Dedifferentiated amniotic fluid mesenchymal stem cell (primary cell): ENCODE data around the gene CLSTN2.
"Not testable (repeated sequence)": the region's sequence is repeated elsewhere in the genome, so short reads cannot be mapped to it uniquely, and the experiment has no call there.

ENCODE experiments used
- DNase-seq: peaks from one replicate; pipeline ENCODE4 v3.0.0-alpha.2; 2016; ENCODE audit errors: extremely low spot score

Gene CLSTN2

DNA sequence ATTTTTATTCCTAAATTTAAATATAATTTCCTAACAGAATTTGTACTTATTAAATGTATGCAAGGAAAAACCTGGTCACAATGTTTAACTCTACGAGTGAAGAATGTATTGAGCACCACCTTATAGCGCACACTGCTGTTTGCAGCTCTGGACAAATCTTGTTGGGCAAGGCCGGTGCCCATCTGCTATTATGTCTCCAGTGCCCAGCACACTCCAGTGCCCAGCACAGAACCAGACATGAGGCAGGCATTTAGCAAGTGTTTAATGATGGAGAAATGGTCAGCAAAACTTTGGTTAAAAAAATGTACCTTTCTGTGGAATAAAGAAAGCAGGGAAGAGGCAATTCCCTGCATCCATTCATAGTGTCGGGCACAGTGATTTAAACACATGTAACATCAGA, 488.2 kb downstream of the CLSTN2 start:
- no peak for DNase-seq

DNA sequence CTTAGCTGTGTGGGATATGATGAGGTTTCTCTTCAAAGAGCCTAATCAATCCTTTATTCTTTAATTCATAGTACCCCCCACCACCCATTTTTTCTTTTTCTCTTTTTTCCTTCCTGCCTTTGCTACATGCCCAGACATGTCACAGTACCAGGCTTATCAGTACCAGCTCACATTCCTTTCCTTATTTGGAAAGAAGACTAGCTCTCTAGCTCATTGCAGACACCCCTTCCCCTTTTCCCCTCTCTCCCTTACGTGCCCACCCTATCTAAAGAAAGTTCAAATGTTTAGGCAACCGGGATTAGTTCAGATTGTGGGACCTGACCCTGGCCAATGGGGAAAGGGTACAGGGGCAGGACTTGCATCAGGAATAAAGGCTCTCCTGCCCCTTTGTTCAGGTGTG, 488.6 kb downstream of the CLSTN2 start:
- DNase-seq, result not testable (repeated sequence)

DNA sequence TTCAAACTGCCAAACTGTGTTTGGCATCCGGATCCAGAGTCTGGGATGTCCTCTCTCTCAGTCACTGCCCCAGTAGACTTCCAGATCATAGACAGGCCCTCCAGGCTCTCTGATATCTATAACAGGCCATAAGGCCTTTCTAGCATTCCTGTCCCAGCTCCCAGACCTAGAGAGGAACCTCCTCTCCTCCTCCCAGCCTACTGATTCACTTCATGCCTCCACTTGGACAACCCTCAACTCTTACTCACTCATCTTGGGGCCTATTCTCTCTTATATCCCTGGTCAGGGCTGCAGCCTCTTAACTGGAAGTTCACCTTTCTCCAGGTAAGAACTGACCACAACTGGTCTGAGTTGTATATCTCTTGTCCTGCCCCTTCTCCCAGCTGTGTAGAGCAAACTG, 489.2 kb downstream of the CLSTN2 start:
- DNase-seq, result no peak

DNA sequence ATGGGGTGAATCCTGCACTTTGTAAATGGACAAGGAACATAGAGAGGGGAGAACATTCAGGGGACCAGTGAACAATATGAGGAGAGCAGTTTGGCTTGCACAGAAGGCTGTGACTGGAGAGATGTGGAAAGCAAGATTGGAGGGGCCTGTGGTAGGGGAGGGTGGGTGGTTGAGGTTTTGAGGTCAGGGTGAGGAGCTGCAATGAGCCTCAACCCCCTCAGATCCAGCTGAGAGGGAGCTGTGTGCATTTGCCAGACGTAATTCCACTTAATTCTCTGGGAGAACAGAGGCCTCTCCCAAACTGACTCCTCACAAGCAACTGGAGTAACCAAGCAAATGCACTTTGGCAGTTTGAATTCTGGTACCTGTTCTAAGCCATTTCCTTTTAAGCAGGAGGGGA, 489.7 kb downstream of the CLSTN2 start:
- DNase-seq, result no peak

DNA sequence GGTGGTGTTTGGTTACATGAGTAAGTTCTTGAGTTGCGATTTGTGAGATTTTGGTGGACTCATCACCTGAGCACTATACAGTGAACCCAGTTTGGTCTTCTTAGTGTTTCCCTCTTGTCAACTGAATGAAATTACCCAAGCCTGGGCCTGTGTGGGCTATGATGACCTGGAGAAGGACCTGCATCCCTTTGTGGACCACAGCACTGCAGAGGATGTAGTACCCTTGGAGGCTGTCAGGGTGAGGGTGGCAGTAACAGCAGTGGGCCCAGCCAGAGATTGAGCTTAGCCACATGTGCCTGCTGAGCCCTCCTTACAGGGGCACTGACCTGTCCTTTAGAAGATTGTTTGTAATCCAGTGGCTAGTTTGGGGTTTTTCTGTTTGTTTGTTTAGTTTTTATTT, 492.8 kb downstream of the CLSTN2 start:
- DNase-seq, result no peak

DNA sequence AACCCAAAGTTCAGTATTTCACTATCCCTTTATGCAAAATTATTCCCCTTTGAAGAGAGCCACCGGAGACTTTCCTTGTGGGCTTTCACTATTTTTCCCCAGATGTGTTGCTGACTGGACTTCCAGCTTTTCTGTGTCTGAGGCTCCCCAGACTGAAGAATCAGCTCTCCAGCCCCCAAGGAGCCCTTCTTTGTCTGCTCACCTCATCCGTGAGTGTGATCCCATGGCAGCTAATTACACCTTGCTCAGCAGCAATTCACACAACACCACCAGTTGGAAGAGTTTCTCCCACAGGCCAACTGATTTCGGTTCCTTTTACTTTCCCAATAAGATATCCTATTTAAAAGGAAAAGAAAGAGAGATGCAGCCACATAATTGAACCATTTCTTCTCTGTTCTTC, 493.4 kb downstream of the CLSTN2 start:
- DNase-seq, result no peak

DNA sequence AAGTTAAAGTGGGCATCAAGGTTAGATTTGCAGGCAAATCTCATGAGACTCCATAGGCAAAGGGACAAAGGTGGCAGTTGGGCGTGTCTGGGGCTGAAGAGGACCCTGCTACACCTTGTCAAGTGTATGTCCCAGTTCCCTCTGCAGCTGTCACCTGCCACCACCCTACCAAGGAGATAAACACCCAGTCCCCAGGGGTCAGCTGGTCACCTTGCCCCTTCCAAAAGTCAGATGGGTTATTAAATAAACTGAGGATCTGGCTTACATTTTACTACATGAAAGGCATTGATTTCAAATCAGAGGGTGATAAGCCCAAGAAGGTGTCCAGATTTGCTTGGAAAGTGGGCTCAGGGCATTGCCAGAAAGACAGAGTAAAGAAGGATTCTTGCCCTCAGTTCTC, 494.8 kb downstream of the CLSTN2 start:
- no peak for DNase-seq

DNA sequence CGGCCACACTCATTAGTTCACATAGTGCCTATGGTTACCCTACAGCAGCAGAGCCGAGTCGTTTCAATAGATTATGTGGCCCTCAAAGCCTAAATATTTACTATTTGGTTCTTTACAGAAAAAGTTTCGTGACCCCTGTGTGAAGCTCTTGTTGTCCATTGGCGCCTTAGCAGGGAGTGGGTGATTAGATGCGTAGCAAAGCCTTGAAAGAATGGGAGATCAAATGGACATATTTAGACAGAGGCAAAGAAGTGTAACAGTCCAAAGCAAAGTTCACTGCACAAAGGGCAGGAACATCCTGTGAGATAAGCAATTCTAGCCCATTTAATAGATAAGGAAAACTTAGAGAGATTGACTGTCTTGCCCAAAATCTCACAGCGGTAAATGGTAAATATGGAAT, 495.5 kb downstream of the CLSTN2 start:
- DNase-seq, result no peak

DNA sequence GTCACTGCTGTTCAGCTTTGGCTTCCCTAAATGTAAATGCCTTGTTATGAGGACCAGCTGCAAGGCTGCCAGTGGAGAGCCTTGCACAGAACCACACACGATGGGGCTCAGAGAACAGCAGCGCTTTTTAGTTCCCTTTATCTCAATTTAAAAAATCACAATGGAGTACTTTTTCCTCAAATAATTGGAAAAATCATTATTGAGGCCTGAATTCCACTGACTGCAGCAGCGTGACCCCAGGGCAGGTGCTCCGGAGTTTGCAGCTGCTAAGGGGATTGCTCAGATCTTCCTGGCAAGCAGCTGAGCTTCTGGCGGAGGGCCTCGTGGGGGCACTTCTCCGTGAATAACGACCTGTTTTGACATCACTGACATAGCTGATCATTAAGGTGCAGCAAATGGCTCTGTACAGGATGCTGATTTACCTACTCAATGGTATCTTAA, 497.3 kb downstream of the CLSTN2 start:
- DNase-seq, result no peak

DNA sequence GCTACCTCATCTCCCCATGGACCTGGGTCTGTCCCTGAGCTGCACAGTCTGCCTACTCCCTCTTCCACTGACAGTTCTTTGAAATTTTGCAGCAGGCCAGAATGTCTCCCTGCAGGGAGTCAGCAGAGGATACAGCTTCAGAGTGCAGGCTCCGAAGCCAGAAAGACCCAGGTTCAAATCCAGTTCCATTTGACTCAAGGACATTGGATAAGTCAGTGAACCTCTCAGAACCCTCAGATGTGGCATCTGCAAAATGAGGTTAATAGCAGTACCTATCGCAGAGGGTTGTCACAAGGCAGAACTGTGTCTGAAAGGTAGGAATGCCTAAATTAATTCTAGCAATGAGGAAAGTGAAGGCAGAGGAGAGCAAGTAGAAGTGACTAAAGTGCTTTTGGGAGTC, 498.4 kb downstream of the CLSTN2 start:
- DNase-seq, result no peak

DNA sequence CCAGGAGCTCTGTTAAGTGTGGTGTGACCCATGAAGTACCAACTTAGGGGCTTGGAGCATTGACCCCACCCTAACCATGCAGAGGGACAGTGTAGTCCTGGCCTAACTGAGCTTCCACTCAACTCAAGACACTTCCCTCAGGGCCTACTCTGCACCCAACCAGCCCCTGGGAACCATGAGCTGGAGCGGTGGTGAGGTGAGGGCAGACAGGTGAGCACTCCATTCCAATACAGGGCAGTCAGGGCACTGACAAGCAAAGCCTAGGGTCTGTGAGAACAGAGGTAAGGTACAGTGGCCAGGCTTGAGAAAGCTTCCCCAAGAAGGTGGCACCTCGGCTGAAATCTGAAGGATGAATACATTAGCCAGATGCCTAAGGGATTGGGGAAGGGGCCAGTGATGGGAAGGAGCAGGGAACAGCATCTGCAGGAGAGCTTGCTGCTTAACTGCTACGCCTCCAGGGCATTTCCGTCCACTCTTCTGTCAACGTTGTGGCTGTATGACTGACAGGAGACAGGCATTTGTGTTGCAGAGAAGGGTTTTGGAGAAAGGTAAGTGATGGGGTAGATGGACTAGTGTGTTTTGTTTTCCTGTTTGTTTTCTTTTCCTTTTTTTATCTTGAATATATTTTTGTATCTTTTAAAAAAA, 499.4 kb downstream of the CLSTN2 start:
- no peak for DNase-seq

DNA sequence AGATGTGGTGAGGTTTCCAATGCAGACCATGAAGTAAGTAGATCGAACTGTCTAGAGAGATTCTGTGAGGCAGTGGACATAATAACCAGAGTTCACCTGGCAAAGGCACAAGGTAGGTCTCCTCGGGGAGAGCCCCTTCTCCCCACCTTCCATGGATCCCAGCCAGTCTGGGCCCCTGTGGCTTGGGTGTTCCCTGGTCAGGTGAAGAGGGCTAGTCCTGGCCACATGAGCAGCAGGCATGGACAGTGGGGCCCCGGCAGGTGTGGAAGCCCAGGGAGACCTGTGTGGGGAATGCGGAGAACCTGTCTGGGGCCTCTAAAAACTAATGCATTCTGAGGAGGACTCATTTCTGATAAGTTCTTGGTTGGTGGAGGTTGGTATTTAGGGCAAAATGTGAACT, 501.4 kb downstream of the CLSTN2 start:
- no peak for DNase-seq

DNA sequence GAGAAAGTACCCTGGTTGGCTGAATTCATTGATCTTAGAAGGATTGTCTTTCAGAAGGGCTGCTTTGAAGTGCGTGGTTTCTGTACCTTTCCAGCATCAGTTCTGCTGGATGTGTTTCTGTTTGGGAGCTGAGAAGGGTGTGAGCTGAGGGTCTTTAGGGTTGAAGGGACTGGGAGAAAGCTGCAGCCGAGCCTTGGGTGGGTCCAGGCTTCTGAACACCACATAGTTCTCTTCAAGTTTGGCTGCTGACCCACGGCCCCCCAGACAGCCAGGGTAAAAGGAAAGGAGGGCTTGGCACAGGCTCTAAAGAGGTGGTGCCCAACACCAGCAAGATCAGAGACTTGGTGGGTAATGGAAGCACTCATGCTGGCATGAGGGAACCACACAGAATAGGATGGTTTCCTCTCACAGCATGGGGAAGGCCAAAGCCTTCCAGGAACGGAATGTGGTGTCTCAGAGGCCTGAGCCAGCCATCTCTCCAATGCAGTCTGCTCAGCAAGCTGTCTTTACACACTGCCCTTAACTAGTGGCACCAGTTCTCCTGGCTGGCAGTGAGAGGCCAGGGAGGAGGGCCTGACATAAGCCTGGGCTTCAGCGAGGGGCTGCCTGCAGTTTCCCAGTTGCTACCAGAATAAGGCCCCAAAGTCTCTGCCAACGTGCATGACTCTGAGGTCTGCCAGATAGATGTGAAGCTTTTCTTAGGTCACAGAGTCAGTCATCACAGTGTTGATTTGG, 503.9 kb downstream of the CLSTN2 start:
- DNase-seq, result no peak

DNA sequence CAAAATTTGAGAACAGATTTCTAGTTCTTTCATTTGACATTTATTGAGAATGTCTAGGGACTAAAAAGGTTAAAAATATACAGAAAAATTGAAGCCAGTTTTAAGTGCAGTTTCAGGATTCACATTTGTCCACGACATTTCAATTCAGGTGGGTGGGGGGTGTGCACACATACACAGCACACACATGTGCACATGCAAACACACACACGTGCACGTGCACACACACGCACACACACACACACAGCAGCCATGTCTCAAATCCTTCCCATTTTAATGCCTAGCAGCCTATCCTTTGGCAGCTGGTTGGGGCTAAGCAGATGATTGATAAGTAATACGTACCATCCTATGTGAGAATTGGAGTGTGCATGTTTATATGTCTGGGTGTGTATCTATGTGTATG, 504.5 kb downstream of the CLSTN2 start:
- DNase-seq, result no peak

DNA sequence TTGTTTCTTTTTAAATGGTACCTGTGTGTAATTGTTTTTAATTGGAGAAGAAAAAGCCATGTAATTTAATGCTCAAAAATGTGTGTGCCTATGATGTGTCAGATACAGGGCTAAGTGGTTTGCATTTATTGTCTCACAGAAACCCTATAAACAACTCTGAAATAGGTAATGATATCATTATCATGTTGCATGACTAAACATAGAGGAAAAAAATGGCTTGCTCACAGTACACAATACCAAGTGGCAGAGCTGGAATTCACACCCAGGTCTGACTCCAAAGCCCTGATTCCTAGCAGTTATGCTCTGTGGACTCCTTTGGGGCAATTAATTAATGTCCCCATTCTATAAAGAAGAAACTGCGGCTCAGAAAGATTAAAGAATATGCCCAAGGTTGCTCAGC, 505.5 kb downstream of the CLSTN2 start:
- DNase-seq, result no peak

DNA sequence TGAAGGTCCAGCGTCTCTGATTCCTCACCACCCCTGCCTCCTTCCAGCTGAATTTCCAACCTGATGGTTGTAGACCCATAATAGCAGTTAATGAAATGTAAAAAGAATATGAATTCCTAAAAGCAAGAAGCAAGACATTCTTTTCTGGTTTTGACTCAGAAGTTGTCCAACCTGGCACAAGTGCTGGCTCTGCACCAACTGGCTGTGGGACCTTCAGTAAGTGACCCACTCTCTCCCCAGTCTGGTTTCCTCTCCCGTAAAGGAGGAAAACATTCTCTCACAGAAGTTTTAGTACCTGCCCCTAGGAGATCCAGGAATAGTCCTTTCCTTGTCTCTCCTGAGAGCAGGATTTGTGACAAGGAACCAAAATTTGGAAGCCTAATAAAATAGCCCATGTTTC, 506.0 kb downstream of the CLSTN2 start:
- peak; percentile 53 for DNase-seq

DNA sequence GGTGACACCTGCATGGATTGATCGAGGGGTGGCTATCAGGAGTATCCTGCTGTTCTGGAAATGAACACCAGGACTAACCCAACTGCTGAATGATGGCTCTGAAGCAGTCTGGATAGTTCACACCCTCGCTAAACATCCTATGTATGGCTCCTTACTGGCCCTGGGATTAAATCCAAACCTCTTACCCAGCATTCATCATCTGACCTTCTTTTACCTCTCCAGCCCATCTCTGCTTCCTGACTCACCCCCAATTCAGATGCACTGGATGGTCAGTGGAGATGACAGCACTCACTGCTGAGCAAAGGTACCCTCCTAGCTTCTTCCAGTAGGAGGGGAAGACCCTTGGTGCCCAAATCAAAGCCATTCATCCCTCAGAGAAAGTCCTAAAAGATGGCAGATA, 507.6 kb downstream of the CLSTN2 start:
- no peak for DNase-seq

DNA sequence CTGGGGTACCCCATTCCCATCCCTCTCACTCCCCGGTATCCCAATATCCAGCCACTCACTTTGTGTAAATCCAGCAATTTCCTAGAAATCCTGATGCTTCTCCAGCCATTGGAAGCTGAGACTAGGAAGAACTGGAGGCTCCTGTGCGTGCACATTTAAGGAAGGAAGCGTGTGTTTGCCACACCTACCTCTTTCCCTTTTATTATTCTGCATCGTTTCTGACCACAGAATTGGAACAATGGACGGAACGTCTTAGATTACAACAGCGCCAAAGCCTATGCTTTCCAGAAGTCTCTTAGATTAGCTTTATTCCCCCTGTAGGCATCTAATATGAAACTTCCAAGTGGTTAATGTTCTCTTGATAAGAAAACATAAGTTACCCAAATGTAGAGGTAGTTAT, 508.1 kb downstream of the CLSTN2 start:
- DNase-seq, result no peak

DNA sequence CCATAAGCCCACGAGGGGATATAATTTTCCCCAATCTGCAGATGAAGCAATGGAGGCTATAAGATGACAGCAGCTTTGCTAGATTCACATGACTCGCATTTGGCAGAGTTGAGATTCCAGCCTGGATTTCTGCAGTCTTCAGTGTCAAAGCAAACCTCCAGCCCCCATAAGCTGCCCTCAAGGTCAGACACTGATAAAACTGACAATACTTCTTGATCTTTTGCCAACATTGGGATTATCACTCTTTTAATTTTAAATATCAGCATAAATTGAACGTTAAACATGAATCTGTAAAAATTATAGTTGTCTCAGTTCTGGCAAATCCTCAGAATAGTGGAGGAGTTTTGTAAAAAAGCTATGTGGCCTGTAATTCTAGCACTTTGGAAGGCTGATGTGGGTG, 508.8 kb downstream of the CLSTN2 start:
- no peak for DNase-seq

DNA sequence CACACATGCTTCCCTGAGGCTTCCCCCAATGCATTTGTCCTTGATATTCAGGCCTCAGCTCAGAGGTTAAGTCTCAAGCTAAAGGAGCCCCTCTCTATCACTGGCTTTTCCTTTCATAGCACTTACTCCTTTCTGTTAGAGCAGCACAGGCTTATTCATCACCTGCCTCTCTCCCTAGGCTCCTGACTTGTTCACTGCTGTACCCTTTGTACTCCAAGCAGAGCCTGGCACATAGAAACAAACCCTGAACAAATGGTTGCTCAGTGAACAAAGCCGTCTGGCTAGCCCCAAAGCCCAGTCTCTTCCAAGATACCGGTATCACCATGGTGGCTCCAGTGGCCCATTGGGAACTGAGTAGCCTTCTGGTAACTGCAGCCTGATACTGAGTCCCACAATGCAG, 511.7 kb downstream of the CLSTN2 start:
- DNase-seq, result no peak

DNA sequence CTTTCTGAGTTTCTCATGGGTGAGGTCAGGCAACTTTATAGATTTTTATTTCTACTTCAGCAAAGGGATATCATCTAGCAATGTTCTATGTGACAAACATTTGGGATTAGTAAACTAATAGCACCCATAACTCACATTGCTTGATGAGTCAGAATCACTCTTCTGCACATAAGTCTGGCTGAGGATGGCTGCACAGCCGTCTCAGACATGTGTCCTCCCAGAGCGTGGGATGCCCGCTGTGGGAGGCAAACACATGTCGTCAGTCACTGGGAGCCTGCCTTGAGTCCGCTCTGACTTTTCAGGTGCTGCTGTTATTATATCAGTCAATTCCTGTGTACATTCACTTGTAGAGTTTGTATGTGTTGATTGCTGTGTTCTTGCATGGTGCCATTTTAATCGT, 512.2 kb downstream of the CLSTN2 start:
- DNase-seq, result no peak

DNA sequence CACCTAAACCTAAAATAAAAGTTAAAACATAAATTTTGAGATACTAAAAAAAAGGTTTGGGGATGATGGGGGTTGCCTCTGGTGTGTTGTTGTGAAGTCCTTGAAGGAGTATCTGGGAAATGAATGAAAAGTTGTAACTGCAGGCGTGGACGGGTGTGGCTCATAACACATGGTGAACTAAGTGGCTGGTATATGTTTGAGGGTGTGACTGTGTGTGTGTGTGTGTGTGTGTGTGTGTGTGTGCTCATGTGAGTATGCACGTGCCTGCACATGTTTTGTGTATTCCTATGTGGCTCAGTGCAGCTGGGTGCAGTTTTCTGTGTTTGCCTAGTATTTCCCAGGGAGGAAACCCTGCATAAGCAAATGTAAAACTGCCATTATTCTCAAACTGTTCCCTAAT, 513.0 kb downstream of the CLSTN2 start:
- DNase-seq, result no peak

DNA sequence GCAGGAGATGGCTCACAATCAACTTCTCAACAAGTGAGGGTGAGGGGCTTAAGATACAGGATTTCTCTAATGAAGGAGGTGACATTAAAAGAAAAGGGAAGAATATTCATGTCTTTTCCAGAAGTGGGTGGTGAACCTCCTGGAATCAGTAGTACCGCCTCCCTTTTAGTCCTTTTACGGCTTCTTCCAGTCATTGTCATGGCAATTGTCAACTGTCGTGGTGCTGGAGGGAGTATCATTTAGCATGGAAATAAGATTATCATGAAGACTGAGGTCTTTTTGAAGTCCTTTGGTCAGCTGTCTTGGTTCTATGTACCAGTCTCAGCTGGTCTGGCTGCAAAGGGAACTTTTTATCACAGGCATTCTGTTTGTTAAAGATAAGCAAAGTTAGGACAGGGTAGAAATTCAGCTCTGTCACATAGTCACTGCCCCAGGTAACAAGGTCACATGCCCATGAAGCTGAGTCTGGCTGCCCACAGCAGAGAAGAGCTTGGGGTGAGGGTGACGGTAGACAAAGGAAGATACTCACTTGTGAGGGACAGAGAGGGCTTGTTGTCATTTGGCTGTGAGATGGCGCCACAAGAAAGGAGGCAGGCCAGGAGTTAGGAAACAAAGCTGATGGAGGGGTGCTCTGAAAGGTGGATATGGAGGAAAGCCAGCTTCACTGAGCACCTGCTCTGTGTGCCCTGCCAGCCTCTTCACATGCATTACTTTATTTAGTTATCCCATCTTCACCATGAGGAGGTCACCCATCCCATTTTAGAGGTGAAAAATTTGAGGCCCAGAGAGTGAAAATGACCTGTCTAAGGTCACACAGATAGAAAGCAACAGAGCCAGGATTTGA, 514.6 kb downstream of the CLSTN2 start:
- no peak for DNase-seq
